GM21619 (cell line): ENCODE results near the gene IRAK1BP1.
A peak's percentile ranks its signal among the peaks of the same experiment; 100 is the strongest.
"Not testable (repeated sequence)": the region's sequence is repeated elsewhere in the genome, so short reads cannot be mapped to it uniquely, and the experiment has no call there.

Experiments used
- ATAC-seq: cut with Tn5 transposase; IDR thresholded peaks from one replicate; pipeline ENCODE4 v1.9.1; 2021; ENCODE audit not compliant: unreplicated experiment

The IRAK1BP1 gene

DNA sequence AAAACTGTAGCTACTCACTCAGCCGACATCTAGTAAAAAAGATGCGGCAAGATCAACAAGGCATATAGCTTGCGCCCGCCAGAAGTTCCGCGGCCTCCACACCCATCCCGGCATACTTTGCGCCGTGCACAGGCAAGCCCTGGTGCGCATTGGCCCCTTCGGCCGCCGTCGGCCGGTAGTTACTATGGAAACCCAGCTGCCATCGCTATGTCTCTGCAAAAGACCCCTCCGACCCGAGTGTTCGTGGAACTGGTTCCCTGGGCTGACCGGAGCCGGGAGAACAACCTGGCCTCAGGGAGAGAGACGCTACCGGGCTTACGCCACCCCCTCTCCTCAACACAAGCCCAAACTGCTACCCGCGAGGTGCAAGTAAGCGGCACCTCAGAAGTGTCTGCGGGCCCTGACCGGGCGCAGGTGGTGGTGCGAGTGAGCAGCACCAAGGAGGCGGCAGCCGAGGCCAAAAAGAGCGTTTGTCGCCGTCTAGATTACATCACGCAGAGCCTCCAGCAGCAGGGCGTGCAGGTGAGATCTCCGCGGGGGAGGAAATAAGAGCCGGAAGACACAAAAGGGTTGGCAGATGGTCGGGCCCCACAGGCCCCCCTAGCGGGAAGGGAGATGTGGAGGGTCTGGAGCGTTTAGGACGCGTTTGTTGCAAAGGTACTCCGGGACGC is at the start of gene IRAK1BP1:
Gene IRAK1BP1 (plus strand): TSS at position 182 of the 671 bp plus-strand sequence. CDS start 26 bp downstream, at position 208.
- ATAC-seq, result peak; percentile 95

- no peak for ATAC-seq
Measured at GRCh38 chr6:78824045-78824444, 43.3 kb upstream of the IRAK1BP1 start.

GRCh38 chr6:78829407-78829806 is 37.9 kb upstream of the IRAK1BP1 start:
- ATAC-seq, result no peak

DNA sequence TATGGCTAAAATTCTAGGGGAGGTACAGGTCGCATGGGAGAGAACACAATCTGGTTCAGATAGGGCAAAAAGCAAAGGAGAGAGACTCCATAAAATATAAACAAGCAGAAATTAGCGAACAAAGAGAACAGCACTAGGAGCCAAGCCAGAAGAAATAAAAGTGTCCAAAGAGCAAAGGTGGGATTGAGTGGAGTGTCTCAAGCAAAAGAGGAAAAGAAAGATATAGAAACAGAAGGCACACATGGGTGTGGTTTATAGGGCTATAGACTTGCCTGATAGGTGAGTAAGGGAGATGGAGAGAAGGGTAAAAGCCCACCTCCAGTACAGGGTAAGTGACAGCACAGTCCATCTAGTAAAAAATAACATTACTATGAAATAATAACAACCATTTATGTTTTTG is 36.5 kb upstream of the IRAK1BP1 start:
- no peak for ATAC-seq

- ATAC-seq, result no peak
Measured at GRCh38 chr6:78831492-78831891, 35.9 kb upstream of the IRAK1BP1 start.

DNA sequence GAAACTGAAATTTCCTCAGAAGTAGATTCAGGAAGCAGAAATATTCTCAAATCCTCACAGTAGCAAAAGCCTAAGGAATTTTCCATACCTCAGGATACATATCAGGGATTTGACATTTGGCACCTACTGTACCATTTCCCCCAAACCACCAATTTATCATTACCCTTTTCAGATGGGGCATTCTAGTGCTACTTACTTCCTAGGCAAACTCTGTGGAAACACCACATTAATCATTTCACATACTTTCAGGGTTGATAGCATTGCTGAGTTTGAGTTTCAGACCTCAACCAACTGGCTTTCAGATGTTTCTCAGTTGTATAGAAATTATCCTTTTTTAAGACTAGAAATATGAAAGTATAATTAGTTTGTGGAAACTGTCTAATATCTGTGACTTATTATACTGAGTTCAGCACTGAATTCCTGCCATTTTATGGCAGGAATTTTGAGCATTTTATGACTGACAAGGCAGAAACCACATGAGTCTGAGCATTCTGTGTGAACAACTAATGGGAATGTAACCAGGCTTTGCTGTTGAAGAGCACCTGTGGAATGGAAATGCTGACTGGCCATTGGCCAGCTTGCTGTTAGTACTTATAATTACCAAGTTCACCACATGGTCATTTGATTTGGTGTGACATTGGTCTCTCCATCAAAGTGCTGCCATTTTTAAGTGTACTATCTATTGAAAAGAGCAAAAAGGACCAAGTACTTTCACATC is 35.1 kb upstream of the IRAK1BP1 start:
- ATAC-seq, result no peak

DNA sequence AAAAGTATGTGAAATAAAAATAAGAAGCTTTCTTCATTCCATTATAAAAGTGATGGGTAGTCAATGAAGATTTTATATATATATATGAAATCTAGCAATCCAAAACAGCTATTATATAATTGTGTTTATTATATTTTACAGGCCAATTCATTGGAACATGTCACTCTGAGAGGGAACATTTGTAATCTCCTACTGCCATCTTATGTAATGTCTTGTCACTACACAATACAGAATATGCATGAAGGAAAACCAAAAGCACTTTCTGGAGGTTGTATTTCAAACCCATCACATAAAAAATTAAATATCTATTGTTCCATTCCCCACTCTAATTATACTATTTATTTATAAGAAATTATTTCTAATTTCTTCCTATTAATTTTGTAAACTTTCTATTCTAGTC is 31.5 kb upstream of the IRAK1BP1 start:
- ATAC-seq, result no peak

DNA sequence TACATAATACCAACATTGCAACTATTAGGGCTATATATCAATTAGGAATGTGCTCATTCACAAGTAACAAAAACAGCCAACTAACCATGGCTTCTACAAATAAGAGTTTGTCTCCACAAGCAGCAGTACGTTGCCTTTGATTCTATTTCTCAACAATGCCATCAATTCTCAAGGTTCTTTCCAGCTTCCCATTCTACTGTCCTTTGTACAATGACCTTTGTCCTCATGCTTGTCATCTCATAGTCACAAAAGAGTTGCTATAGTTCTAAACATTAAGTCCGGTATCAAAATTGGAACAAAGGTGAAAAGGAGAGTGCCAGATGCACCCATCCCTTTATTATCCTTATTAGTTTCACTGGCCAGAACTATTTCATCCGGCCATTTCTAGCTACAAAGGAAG is 30.8 kb upstream of the IRAK1BP1 start:
- ATAC-seq, result no peak

GRCh38 chr6:78841111-78841510 is 26.2 kb upstream of the IRAK1BP1 start:
- ATAC-seq, result no peak

GRCh38 chr6:78842953-78843352 is 24.4 kb upstream of the IRAK1BP1 start:
- no peak for ATAC-seq

GRCh38 chr6:78844899-78845298 is 22.5 kb upstream of the IRAK1BP1 start:
- no peak for ATAC-seq

DNA sequence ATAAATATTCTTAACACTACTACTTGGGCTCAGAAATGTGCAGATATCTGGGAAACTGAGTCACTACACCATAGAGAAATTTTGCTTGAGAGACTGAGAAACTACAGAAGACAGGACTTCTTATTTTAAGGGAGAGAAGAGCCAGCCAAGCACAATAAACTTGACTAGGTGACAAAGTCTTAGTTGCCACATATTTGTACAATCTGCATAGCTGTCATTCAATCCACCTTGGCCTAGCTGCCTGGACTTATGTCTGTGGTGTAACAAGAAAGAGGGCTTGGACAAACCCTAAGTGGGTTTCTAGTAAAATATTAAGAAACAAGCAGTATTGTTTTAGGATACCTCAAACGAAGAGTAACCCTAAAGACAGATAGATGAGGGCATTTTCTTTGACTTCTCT is 21.8 kb upstream of the IRAK1BP1 start:
- no peak for ATAC-seq

GRCh38 chr6:78850621-78851020 is 16.7 kb upstream of the IRAK1BP1 start:
- ATAC-seq, result no peak

DNA sequence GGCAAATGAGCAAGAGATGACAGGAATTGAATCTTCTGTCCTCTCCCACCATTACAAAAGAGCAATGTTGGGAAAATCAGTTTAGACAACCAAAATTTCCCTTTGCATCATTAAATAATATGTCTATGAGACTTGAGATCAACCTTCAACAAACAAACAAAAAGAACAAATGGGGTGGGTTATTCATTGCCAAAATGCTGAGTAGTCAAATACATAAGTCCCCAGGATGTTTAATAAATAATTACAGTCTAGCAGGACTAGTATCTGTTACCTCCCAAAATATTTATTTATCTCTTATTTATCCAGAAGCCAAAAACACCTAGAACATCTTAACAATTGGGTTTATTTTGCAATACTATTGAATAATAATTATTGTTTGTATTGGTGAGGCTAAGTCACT is 16.2 kb upstream of the IRAK1BP1 start:
- no peak for ATAC-seq

GRCh38 chr6:78854546-78854945 is 12.8 kb upstream of the IRAK1BP1 start:
- no peak for ATAC-seq

DNA sequence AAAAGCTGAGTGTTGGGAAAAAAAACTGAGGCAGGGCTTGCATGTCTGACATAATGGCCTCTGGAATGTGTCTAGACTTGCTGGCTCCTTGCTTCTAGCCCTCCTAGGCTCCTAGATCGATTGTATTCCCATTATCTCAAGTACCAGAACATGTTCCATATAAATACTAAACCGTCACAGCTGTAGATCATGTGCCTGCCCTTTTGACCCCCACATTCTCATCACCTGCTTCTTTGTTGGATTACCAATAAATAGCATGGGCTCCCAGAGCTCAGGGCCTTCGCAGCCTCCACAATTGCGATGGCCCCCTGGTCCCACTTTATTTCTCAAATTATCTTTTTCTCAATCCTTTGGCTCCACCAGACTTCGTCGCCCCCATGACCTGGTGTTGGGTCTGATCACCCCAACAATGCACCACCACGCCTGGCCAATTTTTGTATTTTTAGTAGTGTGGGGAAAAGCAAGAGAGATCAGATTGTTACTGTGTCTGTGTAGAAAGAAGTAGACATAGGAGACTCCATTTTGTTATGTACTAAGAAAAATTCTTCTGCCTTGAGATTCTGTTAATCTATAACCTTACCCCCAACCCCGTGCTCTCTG is 8.9 kb upstream of the IRAK1BP1 start:
- ATAC-seq, result not testable (repeated sequence)

- no peak for ATAC-seq
Measured at GRCh38 chr6:78861509-78861908, 5.8 kb upstream of the IRAK1BP1 start.

DNA sequence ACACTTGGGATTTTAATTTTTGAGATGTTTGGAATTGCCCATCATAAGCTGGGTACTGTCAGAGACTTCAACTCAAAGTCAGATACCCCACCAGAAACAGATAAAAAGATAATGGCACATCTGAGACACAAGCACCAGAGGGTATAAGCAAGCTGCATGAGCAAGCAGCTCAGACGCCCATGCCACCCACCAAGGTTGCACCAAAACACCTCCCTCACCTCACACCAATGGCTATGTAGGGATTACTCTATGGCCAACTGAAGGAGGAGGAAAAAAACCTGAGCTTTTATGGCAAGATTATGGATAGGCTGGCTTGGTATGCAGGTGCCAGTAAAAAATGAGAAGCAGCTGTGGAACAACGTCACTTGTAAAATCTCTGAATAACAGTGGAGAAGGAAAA is 3.8 kb upstream of the IRAK1BP1 start:
- no peak for ATAC-seq

GRCh38 chr6:78864957-78865356 is 2.4 kb upstream of the IRAK1BP1 start:
- no peak for ATAC-seq

DNA sequence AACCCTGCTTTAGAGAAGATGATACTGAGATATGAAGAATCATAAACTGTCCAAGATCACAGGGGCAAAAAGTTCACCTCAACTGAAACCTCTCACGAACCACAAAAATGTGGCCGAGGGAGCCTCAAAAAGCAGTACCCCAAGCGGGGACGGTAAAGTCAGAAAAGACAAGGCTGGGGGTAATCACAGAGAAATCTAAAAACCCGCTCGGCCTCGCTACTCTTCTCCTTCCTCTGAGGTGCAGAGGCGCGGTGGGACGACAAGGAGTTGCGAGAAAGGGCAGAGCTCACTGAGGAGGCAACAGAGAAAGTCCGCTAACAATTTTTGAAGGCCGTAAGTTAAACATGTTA is 356 bp upstream of the IRAK1BP1 start:
- peak; percentile 40 for ATAC-seq

DNA sequence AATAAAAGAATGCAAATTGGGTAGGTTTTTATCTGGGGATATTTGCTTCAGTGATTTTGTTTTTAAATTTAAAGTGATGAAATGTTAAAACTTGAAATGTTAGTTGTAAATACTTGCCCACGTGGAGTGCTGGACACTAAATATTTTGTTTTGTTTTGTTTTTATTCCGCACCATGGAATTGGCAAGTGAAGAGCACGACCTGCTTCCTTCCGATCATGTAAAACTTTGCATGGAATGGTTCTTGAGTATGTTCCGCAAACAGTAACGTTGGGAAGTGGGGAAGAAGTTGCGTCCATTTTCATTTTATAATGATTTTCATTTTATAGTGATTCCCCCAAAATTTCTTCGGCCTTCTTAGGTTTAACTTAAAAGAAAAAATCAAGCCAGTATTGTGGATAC is 765 bp downstream of the IRAK1BP1 start:
- no peak for ATAC-seq

- no peak for ATAC-seq
Measured at GRCh38 chr6:78875505-78875904, 8.2 kb downstream of the IRAK1BP1 start.
